WTC11 (cell line): ENCODE measurements around the gene CACNA1E. TPM values are rescaled to one million over a fixed set of nuclear protein-coding genes. Genes with fewer than 3 reads are reported as not detected.

Experiments used
- ATAC-seq: fragments of 200-7000 bp; cut with Tn5 transposase; 2 replicates; pipeline ENCODE4 v1.10.0; 2021; ENCODE audit warnings: mild to moderate bottlenecking, moderate library complexity
- CTCF ChIA-PET: fragments of 300-600 bp; sonication (Branson Sonifier 250); formaldehyde crosslinking; loops from one replicate; lab custom pipeline; 2021; ENCODE audit warnings: antibody characterized with exemption; lab: Charles Lee
- POLR2A ChIA-PET: fragments of 350-600 bp; sonication (Branson Sonifier 250); formaldehyde crosslinking; loops from one replicate; lab custom pipeline; 2021; ENCODE audit warnings: antibody characterized with exemption; lab: Charles Lee
- DNase-seq: peaks from one replicate; pipeline ENCODE4 v3.0.0; 2021; ENCODE audit warnings: low spot score
- H3K27ac Mint-ChIP-seq: 2 replicates; pipeline ENCODE4 v1.8.0; 2021; ENCODE audit warnings: mixed read lengths
- H3K27me3 Mint-ChIP-seq: 2 replicates; pipeline ENCODE4 v1.8.0; 2021; ENCODE audit warnings: low read depth, mild to moderate bottlenecking, moderate library complexity, mixed read lengths
- H3K36me3 Mint-ChIP-seq: 2 replicates; pipeline ENCODE4 v1.8.0; 2021; ENCODE audit warnings: mixed read lengths
- H3K4me1 Mint-ChIP-seq: 2 replicates; pipeline ENCODE4 v1.8.0; 2022; ENCODE audit warnings: mixed read lengths
- H3K4me3 Mint-ChIP-seq: 2 replicates; pipeline ENCODE4 v1.8.0; 2021; ENCODE audit warnings: mild to moderate bottlenecking, moderate library complexity, mixed read lengths
- H3K9me3 Mint-ChIP-seq: 2 replicates; pipeline ENCODE4 v1.8.0; 2021; ENCODE audit warnings: mixed read lengths
- FOXP1 ChIP-seq: sonication (generic); formaldehyde crosslinking; IDR thresholded peaks from 2 replicates; pipeline ENCODE4 v1.8.0; 2022; ENCODE audit warnings: missing genetic modification reagents, mild to moderate bottlenecking, moderate library complexity, borderline replicate concordance
- RELA ChIP-seq: sonication (generic); formaldehyde crosslinking; IDR thresholded peaks from 2 replicates; pipeline ENCODE4 v1.8.1; 2022; ENCODE audit warnings: missing genetic modification reagents, mild to moderate bottlenecking, borderline replicate concordance
- SP1 ChIP-seq: sonication (generic); formaldehyde crosslinking; conservative IDR thresholded peaks from 2 replicates; pipeline ENCODE4 v1.8.1; 2022; ENCODE audit warnings: missing genetic modification reagents
- TEAD4 ChIP-seq: sonication (generic); formaldehyde crosslinking; IDR thresholded peaks from 2 replicates; pipeline ENCODE4 v1.8.0; 2022; ENCODE audit warnings: mild to moderate bottlenecking, missing genetic modification reagents
- ZBTB21 ChIP-seq: sonication (generic); formaldehyde crosslinking; IDR thresholded peaks from 2 replicates; pipeline ENCODE4 v1.8.1; 2023; ENCODE audit warnings: mild to moderate bottlenecking, missing genetic modification reagents, borderline replicate concordance
- ZNF263 ChIP-seq: sonication (generic); formaldehyde crosslinking; IDR thresholded peaks from 2 replicates; pipeline ENCODE4 v1.8.1; 2022; ENCODE audit warnings: low read depth, mild to moderate bottlenecking, moderate library complexity, missing genetic modification reagents
- ZNF423 ChIP-seq: fragments of 250-450 bp; sonication (Bioruptor Pico); IDR thresholded peaks from 2 replicates; pipeline ENCODE4 v2.1.2; 2022; ENCODE audit warnings: mild to moderate bottlenecking, moderate library complexity
- total RNA-seq: library from RNA; stranded (reverse); gene quantifications from 3 replicates; pipeline ENCODE4 v1.2.3, GENCODE V29; 2021
- TF ChIP-seq, protein P1 (sequence below): sonication (generic); formaldehyde crosslinking; IDR thresholded peaks from 2 replicates; pipeline ENCODE4 v1.8.0; 2023; ENCODE audit warnings: missing genetic modification reagents, mild to moderate bottlenecking, borderline replicate concordance
- TF ChIP-seq, protein P2 (sequence below): sonication (generic); formaldehyde crosslinking; IDR thresholded peaks from 2 replicates; pipeline ENCODE4 v1.8.1; 2023; ENCODE audit warnings: mild to moderate bottlenecking, missing genetic modification reagents
- TF ChIP-seq, protein P3 (sequence below): sonication (generic); formaldehyde crosslinking; IDR thresholded peaks from 2 replicates; pipeline ENCODE4 v1.8.1; 2022; ENCODE audit warnings: missing genetic modification reagents, borderline replicate concordance
- TF ChIP-seq, protein P4 (sequence below): sonication (generic); formaldehyde crosslinking; IDR thresholded peaks from 2 replicates; pipeline ENCODE4 v1.8.0; 2023; ENCODE audit warnings: mild to moderate bottlenecking, missing genetic modification reagents
- TF ChIP-seq, protein P5 (sequence below): sonication (generic); formaldehyde crosslinking; conservative IDR thresholded peaks from 2 replicates; pipeline ENCODE4 v1.8.1; 2022; ENCODE audit warnings: mild to moderate bottlenecking, missing genetic modification reagents
- TF ChIP-seq, protein P6 (sequence below): sonication (generic); formaldehyde crosslinking; conservative IDR thresholded peaks from 2 replicates; pipeline ENCODE4 v1.8.1; 2023; ENCODE audit warnings: mild to moderate bottlenecking, low read depth, missing genetic modification reagents, moderate library complexity

The CACNA1E gene
- total RNA-seq, 1 experiment from 2014 or later, result 0.63 TPM

DNA sequence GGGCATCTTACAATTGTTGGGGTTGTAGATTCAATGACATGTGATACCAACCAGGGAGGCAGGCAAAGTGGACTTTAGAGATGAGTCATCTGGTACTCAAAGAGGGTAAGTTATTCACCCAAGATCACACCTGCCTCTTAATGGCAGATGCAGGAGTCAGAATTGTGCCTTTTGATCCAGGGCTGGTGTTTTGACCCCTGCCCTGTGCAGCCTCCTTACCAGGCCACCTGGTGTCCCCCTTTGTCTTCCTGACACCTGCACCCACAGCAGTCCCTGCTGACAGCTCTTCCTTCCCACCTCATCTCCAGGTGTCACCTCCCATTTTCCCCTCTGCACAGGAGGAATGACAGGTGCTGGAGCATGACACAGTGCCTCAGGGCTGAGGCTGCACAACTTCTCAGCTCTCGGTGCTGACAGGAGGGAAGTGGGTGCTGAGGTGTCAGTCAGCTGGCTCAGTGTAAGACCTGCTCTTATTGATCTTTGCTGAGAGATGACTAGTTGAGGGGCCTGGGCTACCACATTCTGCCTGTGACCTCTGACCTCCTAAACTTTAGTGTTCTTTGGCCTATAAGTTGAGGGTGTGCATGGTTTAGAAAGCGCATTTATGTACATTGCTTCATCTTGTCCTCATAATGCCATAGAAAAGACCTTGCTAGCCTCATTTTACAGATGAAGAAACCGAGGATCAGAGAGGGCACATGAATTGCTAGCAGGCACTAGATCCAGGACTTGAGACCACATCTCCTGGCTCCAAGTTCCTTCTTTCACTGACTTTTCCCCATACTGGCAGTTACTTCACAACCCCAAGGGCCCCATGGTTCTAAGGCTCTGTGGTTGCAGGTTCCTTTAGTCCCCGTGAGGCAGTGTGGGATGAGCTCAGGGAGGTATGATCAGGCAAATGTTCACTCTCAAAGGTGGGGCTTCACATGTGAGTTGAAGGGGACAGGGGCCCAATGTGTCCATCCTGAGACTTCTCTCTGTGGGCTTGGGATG lies 31.3 kb downstream of the CACNA1E start:
- H3K36me3 Mint-ChIP-seq, result no peaks in the 10 kb centered on the region
- DNase-seq, result no peak
- peaks cover 8% of the 10 kb centered on the region for H3K4me1 Mint-ChIP-seq
- CTCF ChIA-PET, result interaction anchor here (1.2 kb wide), 1 partner anchor 422 kb away, joined by 8 read pairs; no protein-coding TSS in a partner anchor
- POLR2A ChIA-PET, result no interaction called here
- no peak for ATAC-seq
- no peaks in the 10 kb centered on the region; the same call in none of the 2 replicates for H3K27me3 Mint-ChIP-seq
- no peak overlapping the region for H3K27ac Mint-ChIP-seq
- TF ChIP-seq, protein P1, sequence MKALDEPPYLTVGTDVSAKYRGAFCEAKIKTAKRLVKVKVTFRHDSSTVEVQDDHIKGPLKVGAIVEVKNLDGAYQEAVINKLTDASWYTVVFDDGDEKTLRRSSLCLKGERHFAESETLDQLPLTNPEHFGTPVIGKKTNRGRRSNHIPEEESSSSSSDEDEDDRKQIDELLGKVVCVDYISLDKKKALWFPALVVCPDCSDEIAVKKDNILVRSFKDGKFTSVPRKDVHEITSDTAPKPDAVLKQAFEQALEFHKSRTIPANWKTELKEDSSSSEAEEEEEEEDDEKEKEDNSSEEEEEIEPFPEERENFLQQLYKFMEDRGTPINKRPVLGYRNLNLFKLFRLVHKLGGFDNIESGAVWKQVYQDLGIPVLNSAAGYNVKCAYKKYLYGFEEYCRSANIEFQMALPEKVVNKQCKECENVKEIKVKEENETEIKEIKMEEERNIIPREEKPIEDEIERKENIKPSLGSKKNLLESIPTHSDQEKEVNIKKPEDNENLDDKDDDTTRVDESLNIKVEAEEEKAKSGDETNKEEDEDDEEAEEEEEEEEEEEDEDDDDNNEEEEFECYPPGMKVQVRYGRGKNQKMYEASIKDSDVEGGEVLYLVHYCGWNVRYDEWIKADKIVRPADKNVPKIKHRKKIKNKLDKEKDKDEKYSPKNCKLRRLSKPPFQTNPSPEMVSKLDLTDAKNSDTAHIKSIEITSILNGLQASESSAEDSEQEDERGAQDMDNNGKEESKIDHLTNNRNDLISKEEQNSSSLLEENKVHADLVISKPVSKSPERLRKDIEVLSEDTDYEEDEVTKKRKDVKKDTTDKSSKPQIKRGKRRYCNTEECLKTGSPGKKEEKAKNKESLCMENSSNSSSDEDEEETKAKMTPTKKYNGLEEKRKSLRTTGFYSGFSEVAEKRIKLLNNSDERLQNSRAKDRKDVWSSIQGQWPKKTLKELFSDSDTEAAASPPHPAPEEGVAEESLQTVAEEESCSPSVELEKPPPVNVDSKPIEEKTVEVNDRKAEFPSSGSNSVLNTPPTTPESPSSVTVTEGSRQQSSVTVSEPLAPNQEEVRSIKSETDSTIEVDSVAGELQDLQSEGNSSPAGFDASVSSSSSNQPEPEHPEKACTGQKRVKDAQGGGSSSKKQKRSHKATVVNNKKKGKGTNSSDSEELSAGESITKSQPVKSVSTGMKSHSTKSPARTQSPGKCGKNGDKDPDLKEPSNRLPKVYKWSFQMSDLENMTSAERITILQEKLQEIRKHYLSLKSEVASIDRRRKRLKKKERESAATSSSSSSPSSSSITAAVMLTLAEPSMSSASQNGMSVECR (CRISPR knock-in tag), result no peak
- no peak for TF ChIP-seq FOXP1 (CRISPR knock-in tag)
- TF ChIP-seq, protein P2, sequence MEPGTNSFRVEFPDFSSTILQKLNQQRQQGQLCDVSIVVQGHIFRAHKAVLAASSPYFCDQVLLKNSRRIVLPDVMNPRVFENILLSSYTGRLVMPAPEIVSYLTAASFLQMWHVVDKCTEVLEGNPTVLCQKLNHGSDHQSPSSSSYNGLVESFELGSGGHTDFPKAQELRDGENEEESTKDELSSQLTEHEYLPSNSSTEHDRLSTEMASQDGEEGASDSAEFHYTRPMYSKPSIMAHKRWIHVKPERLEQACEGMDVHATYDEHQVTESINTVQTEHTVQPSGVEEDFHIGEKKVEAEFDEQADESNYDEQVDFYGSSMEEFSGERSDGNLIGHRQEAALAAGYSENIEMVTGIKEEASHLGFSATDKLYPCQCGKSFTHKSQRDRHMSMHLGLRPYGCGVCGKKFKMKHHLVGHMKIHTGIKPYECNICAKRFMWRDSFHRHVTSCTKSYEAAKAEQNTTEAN, result no peak
- TF ChIP-seq, protein P3, sequence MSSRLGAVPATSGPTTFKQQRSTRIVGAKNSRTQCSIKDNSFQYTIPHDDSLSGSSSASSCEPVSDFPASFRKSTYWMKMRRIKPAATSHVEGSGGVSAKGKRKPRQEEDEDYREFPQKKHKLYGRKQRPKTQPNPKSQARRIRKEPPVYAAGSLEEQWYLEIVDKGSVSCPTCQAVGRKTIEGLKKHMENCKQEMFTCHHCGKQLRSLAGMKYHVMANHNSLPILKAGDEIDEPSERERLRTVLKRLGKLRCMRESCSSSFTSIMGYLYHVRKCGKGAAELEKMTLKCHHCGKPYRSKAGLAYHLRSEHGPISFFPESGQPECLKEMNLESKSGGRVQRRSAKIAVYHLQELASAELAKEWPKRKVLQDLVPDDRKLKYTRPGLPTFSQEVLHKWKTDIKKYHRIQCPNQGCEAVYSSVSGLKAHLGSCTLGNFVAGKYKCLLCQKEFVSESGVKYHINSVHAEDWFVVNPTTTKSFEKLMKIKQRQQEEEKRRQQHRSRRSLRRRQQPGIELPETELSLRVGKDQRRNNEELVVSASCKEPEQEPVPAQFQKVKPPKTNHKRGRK, result no peak
- no peak for TF ChIP-seq TEAD4 (CRISPR knock-in tag)
- no peak for TF ChIP-seq ZNF263 (CRISPR knock-in tag)
- TF ChIP-seq, protein P4, sequence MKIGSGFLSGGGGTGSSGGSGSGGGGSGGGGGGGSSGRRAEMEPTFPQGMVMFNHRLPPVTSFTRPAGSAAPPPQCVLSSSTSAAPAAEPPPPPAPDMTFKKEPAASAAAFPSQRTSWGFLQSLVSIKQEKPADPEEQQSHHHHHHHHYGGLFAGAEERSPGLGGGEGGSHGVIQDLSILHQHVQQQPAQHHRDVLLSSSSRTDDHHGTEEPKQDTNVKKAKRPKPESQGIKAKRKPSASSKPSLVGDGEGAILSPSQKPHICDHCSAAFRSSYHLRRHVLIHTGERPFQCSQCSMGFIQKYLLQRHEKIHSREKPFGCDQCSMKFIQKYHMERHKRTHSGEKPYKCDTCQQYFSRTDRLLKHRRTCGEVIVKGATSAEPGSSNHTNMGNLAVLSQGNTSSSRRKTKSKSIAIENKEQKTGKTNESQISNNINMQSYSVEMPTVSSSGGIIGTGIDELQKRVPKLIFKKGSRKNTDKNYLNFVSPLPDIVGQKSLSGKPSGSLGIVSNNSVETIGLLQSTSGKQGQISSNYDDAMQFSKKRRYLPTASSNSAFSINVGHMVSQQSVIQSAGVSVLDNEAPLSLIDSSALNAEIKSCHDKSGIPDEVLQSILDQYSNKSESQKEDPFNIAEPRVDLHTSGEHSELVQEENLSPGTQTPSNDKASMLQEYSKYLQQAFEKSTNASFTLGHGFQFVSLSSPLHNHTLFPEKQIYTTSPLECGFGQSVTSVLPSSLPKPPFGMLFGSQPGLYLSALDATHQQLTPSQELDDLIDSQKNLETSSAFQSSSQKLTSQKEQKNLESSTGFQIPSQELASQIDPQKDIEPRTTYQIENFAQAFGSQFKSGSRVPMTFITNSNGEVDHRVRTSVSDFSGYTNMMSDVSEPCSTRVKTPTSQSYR (CRISPR knock-in tag), result no peak
- TF ChIP-seq RELA (CRISPR knock-in tag), result no peak
- no peak for TF ChIP-seq SP1 (CRISPR knock-in tag)
- no peaks in the 10 kb centered on the region for H3K9me3 Mint-ChIP-seq
- no peak overlapping the region for H3K4me3 Mint-ChIP-seq

DNA sequence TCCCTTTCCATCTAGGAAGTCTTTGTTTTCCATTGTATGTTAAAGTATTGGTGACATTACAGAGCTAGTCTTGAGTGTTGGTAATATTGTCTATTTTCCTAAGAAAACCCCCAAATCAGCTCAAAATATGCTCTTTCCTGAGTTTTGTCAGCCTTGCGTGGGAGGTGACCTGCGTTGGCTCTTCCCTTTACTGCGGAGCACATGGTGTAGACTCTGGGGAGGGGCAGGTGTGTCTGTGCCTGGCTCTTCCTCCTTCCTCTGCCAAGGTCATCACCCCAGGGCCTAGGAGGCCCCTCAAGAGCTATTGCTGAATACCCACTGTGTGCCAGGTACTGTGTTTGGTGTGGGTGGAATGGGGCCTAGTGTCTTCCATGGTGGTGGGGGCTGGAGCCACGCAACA lies 33.4 kb downstream of the CACNA1E start:
- DNase-seq (no peak), ATAC-seq (no peak)
- Mint-ChIP-seq H3K9me3 (peaks cover 5% of the 10 kb centered on the region; the same call in 1 of the 2 replicates), H3K4me3 (no peak overlapping the region), H3K36me3 (no peaks in the 10 kb centered on the region; the same call in 1 of the 2 replicates), H3K27ac (no peak overlapping the region), H3K27me3 (no peaks in the 10 kb centered on the region; the same call in 1 of the 2 replicates), H3K4me1 (peaks cover 19% of the 10 kb centered on the region)
- ChIA-PET CTCF (no interaction called here), POLR2A (no interaction called here)
- TF ChIP-seq SP1 (CRISPR knock-in tag), result no peak
- TF ChIP-seq ZBTB21 (CRISPR knock-in tag), result no peak
- no peak for TF ChIP-seq TEAD4 (CRISPR knock-in tag)
- TF ChIP-seq, protein P5, sequence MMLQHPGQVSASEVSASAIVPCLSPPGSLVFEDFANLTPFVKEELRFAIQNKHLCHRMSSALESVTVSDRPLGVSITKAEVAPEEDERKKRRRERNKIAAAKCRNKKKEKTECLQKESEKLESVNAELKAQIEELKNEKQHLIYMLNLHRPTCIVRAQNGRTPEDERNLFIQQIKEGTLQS (CRISPR knock-in tag), result no peak
- TF ChIP-seq, protein P1 (CRISPR knock-in tag), result no peak
- TF ChIP-seq ZNF423 (CRISPR knock-in tag), result no peak
- TF ChIP-seq, protein P6, sequence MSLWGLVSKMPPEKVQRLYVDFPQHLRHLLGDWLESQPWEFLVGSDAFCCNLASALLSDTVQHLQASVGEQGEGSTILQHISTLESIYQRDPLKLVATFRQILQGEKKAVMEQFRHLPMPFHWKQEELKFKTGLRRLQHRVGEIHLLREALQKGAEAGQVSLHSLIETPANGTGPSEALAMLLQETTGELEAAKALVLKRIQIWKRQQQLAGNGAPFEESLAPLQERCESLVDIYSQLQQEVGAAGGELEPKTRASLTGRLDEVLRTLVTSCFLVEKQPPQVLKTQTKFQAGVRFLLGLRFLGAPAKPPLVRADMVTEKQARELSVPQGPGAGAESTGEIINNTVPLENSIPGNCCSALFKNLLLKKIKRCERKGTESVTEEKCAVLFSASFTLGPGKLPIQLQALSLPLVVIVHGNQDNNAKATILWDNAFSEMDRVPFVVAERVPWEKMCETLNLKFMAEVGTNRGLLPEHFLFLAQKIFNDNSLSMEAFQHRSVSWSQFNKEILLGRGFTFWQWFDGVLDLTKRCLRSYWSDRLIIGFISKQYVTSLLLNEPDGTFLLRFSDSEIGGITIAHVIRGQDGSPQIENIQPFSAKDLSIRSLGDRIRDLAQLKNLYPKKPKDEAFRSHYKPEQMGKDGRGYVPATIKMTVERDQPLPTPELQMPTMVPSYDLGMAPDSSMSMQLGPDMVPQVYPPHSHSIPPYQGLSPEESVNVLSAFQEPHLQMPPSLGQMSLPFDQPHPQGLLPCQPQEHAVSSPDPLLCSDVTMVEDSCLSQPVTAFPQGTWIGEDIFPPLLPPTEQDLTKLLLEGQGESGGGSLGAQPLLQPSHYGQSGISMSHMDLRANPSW (CRISPR knock-in tag), result no peak
